ENCODE results near the gene CROCC2.

The CROCC2 gene

DNA sequence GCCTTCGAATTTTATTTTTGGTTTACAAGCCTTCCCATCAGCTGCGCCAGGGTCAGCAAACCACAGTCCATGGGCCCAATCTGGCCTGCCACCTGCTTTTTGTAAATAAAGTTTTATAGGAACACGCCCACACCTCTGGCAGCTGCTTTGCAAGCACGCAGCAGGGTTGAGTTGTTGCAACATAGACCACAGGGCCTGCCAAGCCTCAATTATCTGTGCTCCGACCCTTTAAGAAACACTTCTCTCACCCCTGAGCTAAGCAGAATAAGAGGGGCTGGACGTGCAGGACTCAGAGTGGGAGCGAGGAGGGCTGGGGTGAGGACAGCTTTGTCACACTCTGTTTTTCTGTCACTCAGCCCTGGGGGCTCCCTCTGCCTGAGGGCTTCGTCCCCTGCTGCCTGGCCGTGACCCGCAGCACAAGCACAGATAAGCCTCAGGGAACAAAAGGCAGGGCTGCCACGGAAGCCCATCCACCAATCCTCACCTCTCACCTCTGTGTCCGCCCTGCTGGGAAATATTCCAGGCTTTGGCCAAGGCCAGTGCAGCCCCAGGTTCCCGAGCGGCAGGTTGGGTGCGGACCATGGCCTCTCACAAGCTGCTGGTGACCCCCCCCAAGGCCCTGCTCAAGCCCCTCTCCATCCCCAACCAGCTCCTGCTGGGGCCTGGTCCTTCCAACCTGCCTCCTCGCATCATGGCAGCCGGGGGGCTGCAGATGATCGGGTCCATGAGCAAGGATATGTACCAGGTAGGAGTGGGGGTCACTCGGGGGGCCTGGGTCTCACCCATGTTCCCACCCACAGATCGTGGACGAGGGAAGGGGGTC is 37.6 kb upstream of the CROCC2 start, which contains the start of gene AGXT:
Gene AGXT, plus strand, starts transcription at position 539 of the 823 bp plus-strand sequence. Its CDS starts 42 bp downstream, at position 581.
- Histone ChIP-seq H3K27ac (replicated peaks) (no peak within 1 kb of the TSS), H3K4me3 (replicated peaks; ENCODE audit: insufficient read depth, low read length) (no peak within 1 kb of the TSS), H3K27me3 (ENCODE audit: insufficient read depth, poor library complexity, severe bottlenecking) (no peaks in the 10 kb centered on the region)
- peak in 1 of 2 experiments; percentile 13 for DNase-seq (ENCODE audit: low read depth in 1 of 2, low spot score in 1 of 2)
- TF ChIP-seq, protein P1, sequence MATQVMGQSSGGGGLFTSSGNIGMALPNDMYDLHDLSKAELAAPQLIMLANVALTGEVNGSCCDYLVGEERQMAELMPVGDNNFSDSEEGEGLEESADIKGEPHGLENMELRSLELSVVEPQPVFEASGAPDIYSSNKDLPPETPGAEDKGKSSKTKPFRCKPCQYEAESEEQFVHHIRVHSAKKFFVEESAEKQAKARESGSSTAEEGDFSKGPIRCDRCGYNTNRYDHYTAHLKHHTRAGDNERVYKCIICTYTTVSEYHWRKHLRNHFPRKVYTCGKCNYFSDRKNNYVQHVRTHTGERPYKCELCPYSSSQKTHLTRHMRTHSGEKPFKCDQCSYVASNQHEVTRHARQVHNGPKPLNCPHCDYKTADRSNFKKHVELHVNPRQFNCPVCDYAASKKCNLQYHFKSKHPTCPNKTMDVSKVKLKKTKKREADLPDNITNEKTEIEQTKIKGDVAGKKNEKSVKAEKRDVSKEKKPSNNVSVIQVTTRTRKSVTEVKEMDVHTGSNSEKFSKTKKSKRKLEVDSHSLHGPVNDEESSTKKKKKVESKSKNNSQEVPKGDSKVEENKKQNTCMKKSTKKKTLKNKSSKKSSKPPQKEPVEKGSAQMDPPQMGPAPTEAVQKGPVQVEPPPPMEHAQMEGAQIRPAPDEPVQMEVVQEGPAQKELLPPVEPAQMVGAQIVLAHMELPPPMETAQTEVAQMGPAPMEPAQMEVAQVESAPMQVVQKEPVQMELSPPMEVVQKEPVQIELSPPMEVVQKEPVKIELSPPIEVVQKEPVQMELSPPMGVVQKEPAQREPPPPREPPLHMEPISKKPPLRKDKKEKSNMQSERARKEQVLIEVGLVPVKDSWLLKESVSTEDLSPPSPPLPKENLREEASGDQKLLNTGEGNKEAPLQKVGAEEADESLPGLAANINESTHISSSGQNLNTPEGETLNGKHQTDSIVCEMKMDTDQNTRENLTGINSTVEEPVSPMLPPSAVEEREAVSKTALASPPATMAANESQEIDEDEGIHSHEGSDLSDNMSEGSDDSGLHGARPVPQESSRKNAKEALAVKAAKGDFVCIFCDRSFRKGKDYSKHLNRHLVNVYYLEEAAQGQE (IDR thresholded peaks at IDR 0.05; ENCODE audit: insufficient replicate concordance, low read depth), result no peak
- TF ChIP-seq CTCF (IDR thresholded peaks at IDR 0.05; ENCODE audit: insufficient read depth, low read length) (no peak), GABPA (IDR thresholded peaks at IDR 0.05; ENCODE audit: low read depth) (no peak), SPI1 (IDR thresholded peaks at IDR 0.05; ENCODE audit: borderline replicate concordance, low read depth) (no peak), POLR2AphosphoS5 (IDR thresholded peaks at IDR 0.05; ENCODE audit: low read depth) (no peak)

GRCh38 chr2:240869109-240869955 is 36.8 kb upstream of the CROCC2 start:
- DNase-seq (ENCODE audit: low read depth in 1 of 2, low spot score in 1 of 2), result no peak

More at GRCh38 chr2:240869109-240869955, 36.8 kb upstream of the CROCC2 start:
- no peak overlapping the region for H3K4me3 ChIP-seq (replicated peaks; ENCODE audit: insufficient read depth, low read length)
- TF ChIP-seq SPI1 (IDR thresholded peaks at IDR 0.05; ENCODE audit: borderline replicate concordance, low read depth) (no peak), CTCF (IDR thresholded peaks at IDR 0.05; ENCODE audit: insufficient read depth, low read length) (no peak), GABPA (IDR thresholded peaks at IDR 0.05; ENCODE audit: low read depth) (no peak), POLR2AphosphoS5 (IDR thresholded peaks at IDR 0.05; ENCODE audit: low read depth) (no peak)
- TF ChIP-seq, protein P1 (IDR thresholded peaks at IDR 0.05; ENCODE audit: insufficient replicate concordance, low read depth), result no peak
- H3K27me3 ChIP-seq (ENCODE audit: insufficient read depth, poor library complexity, severe bottlenecking), result no peaks in the 10 kb centered on the region
- no peak overlapping the region for H3K27ac ChIP-seq (replicated peaks)

Data from HL-60 (cell line).